B cell (primary cell): ENCODE data around the gene MEF2B. TPM values are rescaled to one million over a fixed set of nuclear protein-coding genes. Genes with fewer than 3 reads are reported as not detected.

Experiments used
- ATAC-seq: fragments of 200-7000 bp; cut with Tn5 transposase; one replicate; pipeline ENCODE4 v1.10.0; 2021; ENCODE audit warnings: low read depth, mild to moderate bottlenecking, moderate number of reproducible peaks, moderate library complexity
- CTCF ChIA-PET: fragments of 350-600 bp; sonication (Branson Sonifier 250); formaldehyde crosslinking; loops from one replicate; lab custom pipeline; 2021; ENCODE audit warnings: antibody characterized with exemption, inconsistent platforms; lab: Charles Lee
- POLR2A ChIA-PET: fragments of 350-600 bp; sonication (Branson Sonifier 250); formaldehyde crosslinking; loops from one replicate; lab custom pipeline; 2021; ENCODE audit warnings: antibody characterized with exemption; lab: Charles Lee
- DNase-seq: peaks from one replicate; pipeline ENCODE4 v3.0.0; 2013
- H2AFZ ChIP-seq: 2 replicates; pipeline ENCODE4 v1.6.1; 2012; ENCODE audit warnings: mild to moderate bottlenecking, low read depth, low read length; ENCODE audit not compliant: insufficient read depth, poor library complexity, severe bottlenecking
- H3K27ac ChIP-seq, 2 donors: 1 replicate in 1 of 2; 2 replicates in 1 of 2; pipeline ENCODE4 v1.5.1; 2012 to 2013; ENCODE audit warnings: low read length in 2 of 2, mild to moderate bottlenecking in 2 of 2, moderate library complexity in 1 of 2
- H3K27me3 ChIP-seq, 4 experiments: fragments of 200-600 bp in 1 of 4; sonication (generic) in 1 of 4; replicated peaks in 1 of 4; 1 replicate in 2 of 4; 2 replicates in 2 of 4; pipeline versions ENCODE4 v1.6.1 to v1.7.0; 2013 to 2016; ENCODE audit warnings: low read length in 3 of 4, mild to moderate bottlenecking in 2 of 4, mixed read lengths in 1 of 4, moderate library complexity in 1 of 4; ENCODE audit not compliant: insufficient read depth in 4 of 4, control insufficient read depth in 3 of 4; ENCODE audit errors: control extremely low read depth in 1 of 4
- H3K36me3 ChIP-seq, 2 experiments: replicated peaks in 1 of 2; 1 replicate in 1 of 2; 2 replicates in 1 of 2; pipeline versions ENCODE4 v1.6.1 to v1.7.1; 2013; ENCODE audit warnings: low read length in 1 of 2; ENCODE audit not compliant: insufficient read depth in 2 of 2, control insufficient read depth in 1 of 2; ENCODE audit errors: control extremely low read depth in 1 of 2, extremely low read depth in 1 of 2
- H3K4me1 ChIP-seq, 2 donors: fragments of 200-600 bp in 1 of 2; sonication (generic) in 1 of 2; 1 replicate in 1 of 2; 2 replicates in 1 of 2; pipeline versions ENCODE4 v1.5.1 to v1.6.1; 2013 to 2017; ENCODE audit warnings: low read length in 2 of 2; ENCODE audit not compliant: control insufficient read depth in 2 of 2, insufficient read depth in 2 of 2
- H3K4me2 ChIP-seq: replicated peaks from 2 replicates; pipeline ENCODE3; 2012; ENCODE audit warnings: mild to moderate bottlenecking, low read depth, low read length; ENCODE audit not compliant: poor library complexity, severe bottlenecking
- H3K4me3 ChIP-seq, 5 experiments: fragments of 200-600 bp in 1 of 5; sonication (generic) in 1 of 5; 1 replicate in 3 of 5; 2 replicates in 2 of 5; pipeline versions ENCODE4 v1.5.1 to v1.7.0; 2011 to 2016; ENCODE audit warnings: low read length in 4 of 5, mild to moderate bottlenecking in 4 of 5, low read depth in 2 of 5, control low read depth in 1 of 5, moderate library complexity in 1 of 5; ENCODE audit not compliant: insufficient read depth in 1 of 5; ENCODE audit errors: control extremely low read depth in 1 of 5, extremely low read depth in 1 of 5
- H3K79me2 ChIP-seq: fragments of 200-600 bp; sonication (generic); one replicate; pipeline ENCODE4 v1.6.0; 2016; ENCODE audit warnings: low read length; ENCODE audit not compliant: control insufficient read depth, insufficient read depth
- H3K9ac ChIP-seq: fragments of 200-600 bp; sonication (generic); 2 replicates; pipeline ENCODE4 v1.6.1; 2017; ENCODE audit warnings: mild to moderate bottlenecking, low read length, moderate library complexity
- H3K9me3 ChIP-seq, 3 donors: one replicate each; pipeline versions ENCODE4 v1.6.1 to v1.7.1; 2013; ENCODE audit warnings: low read length in 2 of 3; ENCODE audit not compliant: control insufficient read depth in 2 of 3, insufficient read depth in 1 of 3; ENCODE audit errors: control extremely low read depth in 1 of 3
- H4K20me1 ChIP-seq: 2 replicates; pipeline ENCODE4 v1.6.0; 2012; ENCODE audit warnings: mild to moderate bottlenecking, low read length; ENCODE audit not compliant: insufficient read depth, control insufficient read depth, poor library complexity, severe bottlenecking
- H3K27ac Mint-ChIP-seq: one replicate; pipeline ENCODE4 v1.8.0; 2021; ENCODE audit warnings: mixed read lengths
- H3K27me3 Mint-ChIP-seq: one replicate; pipeline ENCODE4 v1.8.0; 2021; ENCODE audit warnings: mixed read lengths
- H3K4me1 Mint-ChIP-seq: one replicate; pipeline ENCODE4 v1.8.0; 2021; ENCODE audit warnings: mixed read lengths
- H3K4me3 Mint-ChIP-seq: one replicate; pipeline ENCODE4 v1.8.0; 2021; ENCODE audit warnings: mixed read lengths
- H3K9me3 Mint-ChIP-seq: one replicate; pipeline ENCODE4 v1.8.0; 2022; ENCODE audit warnings: mixed read lengths; ENCODE audit not compliant: insufficient read depth
- EZH2 ChIP-seq: IDR thresholded peaks from 2 replicates; pipeline ENCODE4 v1.6.1; 2012; ENCODE audit warnings: borderline replicate concordance, low read depth, mild to moderate bottlenecking, moderate library complexity, low read length; ENCODE audit not compliant: insufficient read depth, poor library complexity, severe bottlenecking
- WGBS: methylation state at CpG from one replicate; pipeline ENCODE4 v1.1.5; 2013; ENCODE audit warnings: missing lambda C conversion rate; ENCODE audit not compliant: insufficient coverage; 5-methylcytosine and 5-hydroxymethylcytosine counted together
- intact Hi-C: fragments of 100-400 bp; cut with micrococcal nuclease; formaldehyde crosslinking; loops from one replicate; pipeline ENCODE4 v1.10.0; 2022
- polyA plus RNA-seq: library from polyadenylated mRNA; depleted of rRNA; stranded (reverse); fragments of >200 nt; gene quantifications from 2 replicates; pipeline ENCODE4 v1.2.3, GENCODE V29; 2012
- total RNA-seq, 2 donors: library from RNA; stranded (reverse); fragments of 120-200 nt in 1 of 2; gene quantifications; 1 replicate in 1 of 2; 2 replicates in 1 of 2; pipeline versions ENCODE4 v1.2.3 to v1.2.4, GENCODE V29; 2013 to 2022
- TF ChIP-seq, protein P1 (sequence below): fragments of 200-600 bp; IDR thresholded peaks from one replicate; pipeline ENCODE4 v1.8.0; 2022; ENCODE audit warnings: antibody characterized with exemption, mild to moderate bottlenecking

MEF2B gene
- total and polyA plus RNA-seq, 2 donors (not counting 1 experiment from before 2014, with no cell fraction given): 4.6 to 5.5 TPM

DNA sequence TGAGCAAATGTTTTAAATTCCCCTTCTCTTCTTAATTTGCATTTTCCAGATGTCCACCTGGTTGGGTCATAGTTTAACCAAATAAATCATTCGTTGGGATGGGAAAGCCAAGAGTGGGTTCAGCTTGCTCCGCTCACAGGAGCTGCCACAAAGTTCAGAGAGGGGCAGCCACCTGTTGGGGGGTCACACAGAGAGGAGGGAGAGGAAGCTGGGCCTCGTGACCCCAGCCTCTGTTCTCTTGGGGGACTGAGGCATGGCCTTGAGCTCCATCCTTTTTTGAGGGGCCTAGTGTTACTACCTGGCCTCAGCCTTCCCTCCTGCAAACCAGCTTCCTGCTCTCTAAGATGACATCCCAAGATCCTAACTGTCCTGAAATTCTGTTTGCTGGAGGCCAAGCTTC is 2.5 kb downstream of the MEF2B start:
- Mint-ChIP-seq H3K4me3 (no peak overlapping the region), H3K27ac (no peak overlapping the region), H3K27me3 (peaks cover 8% of the 10 kb centered on the region), H3K4me1 (peaks cover 32% of the 10 kb centered on the region), H3K9me3 (no peaks in the 10 kb centered on the region)
- ATAC-seq: no peak
- TF ChIP-seq, protein P1, sequence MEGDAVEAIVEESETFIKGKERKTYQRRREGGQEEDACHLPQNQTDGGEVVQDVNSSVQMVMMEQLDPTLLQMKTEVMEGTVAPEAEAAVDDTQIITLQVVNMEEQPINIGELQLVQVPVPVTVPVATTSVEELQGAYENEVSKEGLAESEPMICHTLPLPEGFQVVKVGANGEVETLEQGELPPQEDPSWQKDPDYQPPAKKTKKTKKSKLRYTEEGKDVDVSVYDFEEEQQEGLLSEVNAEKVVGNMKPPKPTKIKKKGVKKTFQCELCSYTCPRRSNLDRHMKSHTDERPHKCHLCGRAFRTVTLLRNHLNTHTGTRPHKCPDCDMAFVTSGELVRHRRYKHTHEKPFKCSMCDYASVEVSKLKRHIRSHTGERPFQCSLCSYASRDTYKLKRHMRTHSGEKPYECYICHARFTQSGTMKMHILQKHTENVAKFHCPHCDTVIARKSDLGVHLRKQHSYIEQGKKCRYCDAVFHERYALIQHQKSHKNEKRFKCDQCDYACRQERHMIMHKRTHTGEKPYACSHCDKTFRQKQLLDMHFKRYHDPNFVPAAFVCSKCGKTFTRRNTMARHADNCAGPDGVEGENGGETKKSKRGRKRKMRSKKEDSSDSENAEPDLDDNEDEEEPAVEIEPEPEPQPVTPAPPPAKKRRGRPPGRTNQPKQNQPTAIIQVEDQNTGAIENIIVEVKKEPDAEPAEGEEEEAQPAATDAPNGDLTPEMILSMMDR: no peak
- no peak for TF ChIP-seq EZH2
- Histone ChIP-seq H2AFZ (no peak overlapping the region), H3K9ac (no peak overlapping the region), H4K20me1 (no peaks in the 10 kb centered on the region), H3K79me2 (no peaks in the 10 kb centered on the region), H3K4me2 (no peak overlapping the region), H3K36me3 (no peaks in the 10 kb centered on the region), H3K4me3 (no peak overlapping the region), H3K4me1 (peaks cover 13 to 25% of the 10 kb centered on the region in 2 donors), H3K27me3 (peaks cover 0 to 18% (median 2%) of the 10 kb centered on the region in 4 experiments), H3K27ac (no peak overlapping the region), H3K9me3 (peaks cover 0 to 11% (median 0%) of the 10 kb centered on the region in 3 donors)
- CTCF ChIA-PET: interaction anchor here (1.9 to 13.6 kb wide), 2 partner anchors 7 to 23 kb away, joined by 11 to 285 read pairs; no protein-coding TSS in a partner anchor
- POLR2A ChIA-PET: no interaction called here
- DNase-seq: no peak
- WGBS: 74% methylated on average over 2 of the region's 3 CpGs
- intact Hi-C loops: no loop called here

DNA sequence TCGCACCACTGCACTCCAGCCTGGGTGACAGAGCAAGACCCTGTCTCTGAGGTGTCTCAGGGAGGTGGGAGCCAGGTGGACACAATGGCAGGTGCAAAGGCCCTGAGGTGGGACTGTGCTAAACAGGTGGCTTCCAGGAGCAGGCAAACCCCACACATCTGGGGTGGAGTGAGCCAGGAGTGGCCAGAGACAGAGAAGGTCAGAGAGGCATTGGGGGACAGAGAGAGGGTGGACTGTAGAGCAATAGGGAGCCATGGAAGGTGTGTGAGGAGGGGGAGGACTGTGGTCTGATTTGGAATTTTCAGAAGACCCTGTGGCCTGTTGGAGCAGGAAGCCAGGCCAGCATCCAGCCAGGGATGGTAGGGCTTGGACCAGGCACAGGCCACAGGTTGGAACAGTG is 4.7 kb downstream of the MEF2B start:
- H3K9me3 ChIP-seq: peaks cover 0 to 2% (median 0%) of the 10 kb centered on the region in 3 donors
- no peak overlapping the region for H3K9ac ChIP-seq
- ATAC-seq: no peak
- no peaks in the 10 kb centered on the region for H3K36me3 ChIP-seq
- no peaks in the 10 kb centered on the region for H3K9me3 Mint-ChIP-seq
- peaks cover 0 to 11% (median under 1%) of the 10 kb centered on the region in 4 experiments for H3K27me3 ChIP-seq
- H3K27me3 Mint-ChIP-seq: peaks cover 8% of the 10 kb centered on the region
- no peak overlapping the region for H2AFZ ChIP-seq
- CTCF ChIA-PET: no interaction called here
- 100% methylated on average over 1 of the region's 1 CpG for WGBS
- H3K4me1 Mint-ChIP-seq: peaks cover 36% of the 10 kb centered on the region
- H4K20me1 ChIP-seq: no peaks in the 10 kb centered on the region
- POLR2A ChIA-PET: no interaction called here
- peak overlapping the region; percentile 53 for H3K27ac Mint-ChIP-seq
- TF ChIP-seq, protein P1: no peak
- TF ChIP-seq EZH2: no peak
- no peak overlapping the region for H3K4me3 Mint-ChIP-seq
- H3K79me2 ChIP-seq: no peaks in the 10 kb centered on the region
- H3K4me1 ChIP-seq: peaks cover 20 to 36% of the 10 kb centered on the region in 2 donors
- H3K27ac ChIP-seq: no peak overlapping the region
- H3K4me2 ChIP-seq: no peak overlapping the region
- intact Hi-C loops: no loop called here
- DNase-seq: no peak
- no peak overlapping the region for H3K4me3 ChIP-seq
